Keratinocyte (primary cell): ENCODE results near the gene TKFC. TPM values are rescaled to one million over a fixed set of nuclear protein-coding genes. Genes with fewer than 3 reads are reported as not detected.

Source experiments
- DNase-seq: peaks from one replicate; pipeline ENCODE4 v3.0.0-alpha.2; 2011; ENCODE audit warnings: low read depth, missing footprints, low spot score
- FAIRE-seq: peaks from 2 replicates; lab custom pipeline; 2011; peaks lifted over from hg19 to GRCh38; lab: Jason Lieb, UNC
- H2AFZ ChIP-seq: 2 replicates; pipeline ENCODE4 v1.6.0; 2012; ENCODE audit warnings: low read length, control low read depth, inconsistent platforms; ENCODE audit not compliant: control insufficient read depth
- H3K27ac ChIP-seq: 2 replicates; pipeline ENCODE4 v1.5.1; 2011; ENCODE audit warnings: low read length; ENCODE audit not compliant: control insufficient read depth, insufficient read depth
- H3K27me3 ChIP-seq: 3 replicates; pipeline ENCODE4 v1.6.0; 2011; ENCODE audit warnings: low read length; ENCODE audit not compliant: control insufficient read depth, insufficient read depth; ENCODE audit errors: extremely low read depth
- H3K36me3 ChIP-seq, 2 experiments: 2 replicates in 1 of 2; 3 replicates in 1 of 2; pipeline ENCODE4 v1.5.1; 2011; ENCODE audit warnings: low read length in 2 of 2, mild to moderate bottlenecking in 1 of 2; ENCODE audit not compliant: control insufficient read depth in 2 of 2, insufficient read depth in 2 of 2; ENCODE audit errors: extremely low read depth in 1 of 2
- H3K4me1 ChIP-seq: 3 replicates; pipeline ENCODE4 v1.5.1; 2011; ENCODE audit warnings: low read length; ENCODE audit not compliant: control insufficient read depth, insufficient read depth; ENCODE audit errors: extremely low read depth
- H3K4me2 ChIP-seq: 3 replicates; pipeline ENCODE4 v1.6.0; 2011; ENCODE audit warnings: low read depth, low read length; ENCODE audit not compliant: control insufficient read depth, insufficient read depth; ENCODE audit errors: extremely low read depth
- H3K4me3 ChIP-seq, 3 experiments: fragments of 200-600 bp in 1 of 3; sonication (generic) in 1 of 3; 2 replicates in 2 of 3; 3 replicates in 1 of 3; pipeline ENCODE4 v1.5.1; 2011 to 2016; ENCODE audit warnings: low read length in 3 of 3, mild to moderate bottlenecking in 3 of 3, control low read depth in 2 of 3, inconsistent platforms in 1 of 3, low read depth in 1 of 3, mixed read lengths in 1 of 3, mixed run types in 1 of 3, moderate library complexity in 1 of 3; ENCODE audit not compliant: control insufficient read depth in 2 of 3, insufficient read depth in 2 of 3; ENCODE audit errors: extremely low read depth in 1 of 3
- H3K79me2 ChIP-seq: 2 replicates; pipeline ENCODE4 v1.6.0; 2012; ENCODE audit warnings: low read length; ENCODE audit not compliant: control insufficient read depth, insufficient read depth
- H3K9ac ChIP-seq: 3 replicates; pipeline ENCODE4 v1.6.0; 2011; ENCODE audit warnings: low read length; ENCODE audit not compliant: control insufficient read depth, insufficient read depth; ENCODE audit errors: extremely low read depth
- H3K9me1 ChIP-seq: 3 replicates; pipeline ENCODE4 v1.6.0; 2011; ENCODE audit warnings: low read length; ENCODE audit not compliant: control insufficient read depth, insufficient read depth; ENCODE audit errors: extremely low read depth
- H3K9me3 ChIP-seq: 2 replicates; pipeline ENCODE4 v1.5.1; 2012; ENCODE audit warnings: low read depth, low read length; ENCODE audit not compliant: control insufficient read depth
- H4K20me1 ChIP-seq: 3 replicates; pipeline ENCODE4 v1.6.0; 2011; ENCODE audit warnings: low read length; ENCODE audit not compliant: control insufficient read depth, insufficient read depth; ENCODE audit errors: extremely low read depth
- EZH2 ChIP-seq: IDR thresholded peaks from one replicate; pipeline ENCODE4 v1.6.1; 2012; ENCODE audit warnings: inconsistent platforms, mild to moderate bottlenecking, low read length, moderate library complexity
- dilution Hi-C: fragments of 300-500 bp; cut with MboI; formaldehyde crosslinking; loops from one replicate; pipeline ENCODE4 v1.7.0; 2020; ENCODE audit warnings: low sequenced_read_pairs; ENCODE audit not compliant: extremely low pct_ligation_motif_present
- polyA plus RNA-seq, 5 experiments: library from polyadenylated mRNA; depleted of rRNA in 3 of 5; stranded (reverse) in 3 of 5; stranded (forward) in 1 of 5; unstranded in 1 of 5; fragments of >200 nt; gene quantifications; 1 replicate in 1 of 5; 2 replicates in 3 of 5; 3 replicates in 1 of 5; pipeline versions ENCODE4 v1.2.1 to v1.2.3, GENCODE V29; 2011 to 2012; ENCODE audit warnings: missing spikeins in 2 of 5, low read depth in 1 of 5, low replicate concordance in 1 of 5
- TF ChIP-seq, protein P1 (sequence below), 3 experiments: IDR thresholded peaks in 1 of 3; conservative IDR thresholded peaks in 1 of 3; optimal IDR thresholded peaks in 1 of 3; 2 replicates in 2 of 3; 3 replicates in 1 of 3; pipeline versions ENCODE3 to v1.5.1; 2011; ENCODE audit warnings: low read length in 3 of 3, mild to moderate bottlenecking in 3 of 3, moderate library complexity in 2 of 3, control low read depth in 1 of 3, inconsistent platforms in 1 of 3; ENCODE audit not compliant: insufficient read depth in 2 of 3; ENCODE audit errors: extremely low read depth in 1 of 3

The TKFC gene
- polyA plus RNA-seq, 1 donor (not counting 4 experiments of a cell fraction or from before 2014, with no cell fraction given) = 15.4 TPM

DNA sequence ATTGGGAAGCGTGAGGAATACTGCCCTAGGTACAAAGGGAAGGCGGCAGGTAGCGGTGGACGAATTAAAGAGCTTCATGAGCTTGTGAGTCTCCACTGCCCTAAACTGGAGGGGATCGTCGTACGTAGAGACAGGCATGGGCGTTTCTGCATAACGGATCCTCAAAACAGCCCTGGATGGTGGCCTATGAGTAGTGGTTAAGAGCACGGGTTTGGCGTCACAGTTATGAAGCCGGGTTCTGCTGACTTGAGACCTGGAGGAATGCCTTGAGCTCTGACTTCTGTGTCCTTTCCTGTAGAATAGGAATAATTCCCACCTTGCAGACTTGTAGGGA lies 29.5 kb downstream of the TKFC start:
- H3K4me2 ChIP-seq = peak overlapping the region; percentile 88

DNA sequence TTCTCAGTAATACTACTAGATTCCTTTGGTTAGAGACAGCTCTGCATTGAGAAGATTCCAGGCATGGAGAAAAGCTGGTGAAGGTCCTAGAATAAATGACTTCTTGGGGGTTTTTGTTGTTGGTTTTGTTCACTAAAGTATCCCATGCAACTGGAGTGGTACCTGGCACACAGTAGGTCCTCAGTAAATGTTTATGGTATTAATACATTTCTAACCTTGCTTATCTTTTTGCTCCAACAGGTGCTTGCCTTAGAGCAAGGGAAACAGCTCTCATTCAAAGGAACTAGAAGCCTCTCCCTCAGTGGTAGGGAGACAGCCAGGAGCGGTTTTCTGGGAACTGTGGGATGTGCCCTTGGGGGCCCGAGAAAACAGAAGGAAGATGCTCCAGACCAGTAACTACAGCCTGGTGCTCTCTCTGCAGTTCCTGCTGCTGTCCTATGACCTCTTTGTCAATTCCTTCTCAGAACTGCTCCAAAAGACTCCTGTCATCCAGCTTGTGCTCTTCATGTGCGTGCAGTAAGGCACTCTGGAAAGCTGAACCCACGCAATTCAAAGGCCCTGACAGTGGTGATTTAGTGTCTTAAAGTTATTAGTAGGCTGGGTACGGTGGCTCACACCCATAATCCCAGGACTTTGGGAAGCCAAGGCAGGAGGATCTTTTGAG lies 31.1 kb downstream of the TKFC start:
- no peaks in the 10 kb centered on the region for H4K20me1 ChIP-seq
- TF ChIP-seq, protein P1, sequence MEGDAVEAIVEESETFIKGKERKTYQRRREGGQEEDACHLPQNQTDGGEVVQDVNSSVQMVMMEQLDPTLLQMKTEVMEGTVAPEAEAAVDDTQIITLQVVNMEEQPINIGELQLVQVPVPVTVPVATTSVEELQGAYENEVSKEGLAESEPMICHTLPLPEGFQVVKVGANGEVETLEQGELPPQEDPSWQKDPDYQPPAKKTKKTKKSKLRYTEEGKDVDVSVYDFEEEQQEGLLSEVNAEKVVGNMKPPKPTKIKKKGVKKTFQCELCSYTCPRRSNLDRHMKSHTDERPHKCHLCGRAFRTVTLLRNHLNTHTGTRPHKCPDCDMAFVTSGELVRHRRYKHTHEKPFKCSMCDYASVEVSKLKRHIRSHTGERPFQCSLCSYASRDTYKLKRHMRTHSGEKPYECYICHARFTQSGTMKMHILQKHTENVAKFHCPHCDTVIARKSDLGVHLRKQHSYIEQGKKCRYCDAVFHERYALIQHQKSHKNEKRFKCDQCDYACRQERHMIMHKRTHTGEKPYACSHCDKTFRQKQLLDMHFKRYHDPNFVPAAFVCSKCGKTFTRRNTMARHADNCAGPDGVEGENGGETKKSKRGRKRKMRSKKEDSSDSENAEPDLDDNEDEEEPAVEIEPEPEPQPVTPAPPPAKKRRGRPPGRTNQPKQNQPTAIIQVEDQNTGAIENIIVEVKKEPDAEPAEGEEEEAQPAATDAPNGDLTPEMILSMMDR (optimal IDR thresholded peaks at IDR 0.05 in 1 of 3, IDR thresholded peaks at IDR 0.05 in 1 of 3, conservative IDR thresholded peaks at IDR 0.05 in 1 of 3; ENCODE audit: extremely low read depth in 1 of 3, insufficient read depth in 2 of 3, low read length in 3 of 3) = no peak
- TF ChIP-seq EZH2 = no peak
- no peak overlapping the region for H3K4me2 ChIP-seq
- H3K4me3 ChIP-seq = no peak overlapping the region
- peaks cover 36% of the 10 kb centered on the region for H3K79me2 ChIP-seq
- peaks cover 25 to 41% of the 10 kb centered on the region in 2 experiments for H3K36me3 ChIP-seq
- dilution Hi-C loops = no loop called here
- H3K9ac ChIP-seq = no peak overlapping the region
- FAIRE-seq (no peak), DNase-seq (no peak)
- H3K9me1 ChIP-seq = no peaks in the 10 kb centered on the region
- no peak overlapping the region for H3K27ac ChIP-seq
- no peak overlapping the region for H2AFZ ChIP-seq
- no peaks in the 10 kb centered on the region for H3K9me3 ChIP-seq
- no peaks in the 10 kb centered on the region for H3K27me3 ChIP-seq
- peaks cover 24% of the 10 kb centered on the region for H3K4me1 ChIP-seq

More for the DNA sequence above, 29.5 kb downstream of the TKFC start:
- Histone ChIP-seq H3K79me2 (peaks cover 36% of the 10 kb centered on the region), H3K9me1 (no peaks in the 10 kb centered on the region), H2AFZ (peak overlapping the region; percentile 32), H3K4me3 (peak overlapping the region; percentile 56 to 71 (median 70)), H3K4me1 (peaks cover 17% of the 10 kb centered on the region), H3K27ac (peak overlapping the region; percentile 84), H3K36me3 (peaks cover 20 to 28% of the 10 kb centered on the region in 2 experiments), H3K9me3 (no peaks in the 10 kb centered on the region), H3K9ac (peak overlapping the region; percentile 98), H4K20me1 (no peaks in the 10 kb centered on the region), H3K27me3 (no peaks in the 10 kb centered on the region)
- no peak for DNase-seq
- dilution Hi-C loops = no loop called here
- FAIRE-seq = no peak
- TF ChIP-seq, protein P1 (optimal IDR thresholded peaks at IDR 0.05 in 1 of 3, IDR thresholded peaks at IDR 0.05 in 1 of 3, conservative IDR thresholded peaks at IDR 0.05 in 1 of 3; ENCODE audit: extremely low read depth in 1 of 3, insufficient read depth in 2 of 3, low read length in 3 of 3) = no peak
